IMR-90 (cell line): Measurements from ENCODE around the gene ZC3H7B. TPM values are rescaled to one million over a fixed set of nuclear protein-coding genes. Genes with fewer than 3 reads are reported as not detected.

Experiments
- BHLHE40 ChIP-seq: fragments of 150-350 bp; IDR thresholded peaks from 2 replicates; pipeline ENCODE4 v1.6.1; 2016; ENCODE audit warnings: mild to moderate bottlenecking, low read depth, low read length
- CEBPB ChIP-seq: IDR thresholded peaks from 2 replicates; pipeline ENCODE4 v1.6.1; 2012; ENCODE audit warnings: low read depth, low read length, improper control_type of control experiment
- CHD1 ChIP-seq: IDR thresholded peaks from 2 replicates; pipeline ENCODE4 v1.6.1; 2012; ENCODE audit warnings: low read depth, low read length, improper control_type of control experiment
- FOS ChIP-seq: fragments of 150-350 bp; IDR thresholded peaks from 2 replicates; pipeline ENCODE4 v1.6.1; 2016; ENCODE audit warnings: low read depth, low read length
- MAFK ChIP-seq: IDR thresholded peaks from 2 replicates; pipeline ENCODE4 v1.6.1; 2012; ENCODE audit warnings: low read depth, low read length, improper control_type of control experiment
- MAZ ChIP-seq: IDR thresholded peaks from 2 replicates; pipeline ENCODE4 v1.6.1; 2012; ENCODE audit warnings: low read depth, mild to moderate bottlenecking, low read length, improper control_type of control experiment, moderate library complexity, borderline replicate concordance
- MXI1 ChIP-seq: IDR thresholded peaks from 2 replicates; pipeline ENCODE4 v1.6.1; 2012; ENCODE audit warnings: low read depth, mild to moderate bottlenecking, low read length, moderate library complexity, borderline replicate concordance
- NFE2L2 ChIP-seq: fragments of 150-350 bp; IDR thresholded peaks from 2 replicates; pipeline ENCODE4 v1.6.1; 2016; ENCODE audit warnings: low read depth, mild to moderate bottlenecking, low read length
- POLR2A ChIP-seq: IDR thresholded peaks from 2 replicates; pipeline ENCODE4 v1.6.1; 2012; ENCODE audit warnings: mild to moderate bottlenecking, low read depth, low read length
- RAD21 ChIP-seq: IDR thresholded peaks from 2 replicates; pipeline ENCODE4 v1.6.1; 2012; ENCODE audit warnings: low read length, improper control_type of control experiment
- RCOR1 ChIP-seq: IDR thresholded peaks from 2 replicates; pipeline ENCODE4 v1.6.1; 2012; ENCODE audit warnings: mild to moderate bottlenecking, low read length, improper control_type of control experiment; ENCODE audit not compliant: insufficient replicate concordance
- SMC3 ChIP-seq: fragments of 150-350 bp; IDR thresholded peaks from 2 replicates; pipeline ENCODE4 v1.6.1; 2016; ENCODE audit warnings: low read depth, mild to moderate bottlenecking, antibody characterized with exemption, low read length, moderate library complexity
- polyA plus RNA-seq, 3 experiments: library from polyadenylated mRNA; depleted of rRNA; stranded (reverse); fragments of >200 nt; gene quantifications; 2 replicates each; pipeline ENCODE4 v1.2.3, GENCODE V29; 2012; ENCODE audit warnings: low replicate concordance in 1 of 3
- total RNA-seq: library from RNA; depleted of rRNA; stranded (reverse); fragments of >200 nt; gene quantifications from 2 replicates; pipeline ENCODE4 v1.2.3, GENCODE V29; 2012

Gene ZC3H7B
- total and polyA plus RNA-seq, 2 of the 4 experiments (the other 2 are of a cell fraction), result 37.6 to 72.3 TPM

DNA sequence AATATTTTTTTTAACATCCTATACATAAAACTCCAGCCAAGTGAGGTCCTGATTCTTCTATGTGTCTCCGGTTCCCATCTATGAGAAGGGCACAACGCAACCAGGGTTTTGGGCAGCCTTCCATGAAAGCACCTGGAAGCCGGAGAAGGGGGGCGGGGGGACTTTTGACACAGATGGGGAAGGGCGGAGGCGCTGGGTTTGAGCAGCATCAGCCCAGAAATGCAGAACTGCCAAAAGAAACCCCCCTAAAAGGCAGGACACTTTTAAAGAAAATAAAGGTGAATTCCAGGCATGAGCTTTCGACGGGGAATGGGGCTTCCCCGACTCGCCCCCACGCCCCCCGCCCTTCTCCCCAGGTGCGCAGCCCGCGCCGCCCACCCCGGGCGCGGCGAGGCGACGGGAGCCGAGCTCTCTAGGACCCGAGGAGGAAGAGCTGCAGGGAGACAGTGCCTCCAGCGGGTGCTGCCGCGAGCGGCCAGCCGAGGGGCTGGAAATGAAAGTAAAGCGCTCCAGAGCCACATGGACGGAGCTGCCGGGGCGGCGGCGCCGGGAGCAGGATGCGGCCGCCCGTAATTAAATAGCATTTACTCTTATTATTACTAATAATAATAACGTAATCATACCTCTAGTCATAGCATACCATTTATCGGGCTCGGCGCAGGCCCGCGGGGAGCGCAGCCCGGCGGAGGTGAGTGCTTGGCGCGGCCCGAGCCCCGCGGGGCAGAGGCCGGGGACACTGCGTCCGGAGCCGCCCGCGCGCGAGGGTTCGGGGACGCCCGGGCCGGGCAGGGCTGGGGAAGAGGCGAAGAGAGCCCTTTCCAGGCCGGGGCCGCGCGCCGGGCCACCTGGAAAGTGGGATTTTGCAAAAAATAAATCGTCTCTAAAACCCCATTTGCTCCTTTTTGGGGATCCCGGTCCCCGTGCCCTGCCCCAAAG is at the start of gene ZC3H7B (continued):
- TF ChIP-seq SMC3 (peak; percentile 37), MAFK (no peak), MAZ (peak; percentile 78), RCOR1 (no peak), FOS (no peak), BHLHE40 (no peak), POLR2A (peak; percentile 76), MXI1 (peak; percentile 95), CHD1 (no peak), RAD21 (peak; percentile 64), NFE2L2 (no peak), CEBPB (no peak)
